Astrocyte of the cerebellum (primary cell): ENCODE data around the gene SPON1.

Experiments
- DNase-seq: peaks from one replicate; pipeline ENCODE4 v3.0.0-alpha.2; 2011; ENCODE audit warnings: low read depth
- H3K4me3 ChIP-seq: 2 replicates; pipeline ENCODE4 v1.5.1; 2011; ENCODE audit warnings: mild to moderate bottlenecking, low read depth, low read length, moderate library complexity
- in situ Hi-C: cut with HindIII; loops from 2 replicates; pipeline ENCODE4 v1.10.0; 2017; ENCODE audit warnings: low sequenced_read_pairs
- TF ChIP-seq, protein P1 (sequence below): IDR thresholded peaks from 2 replicates; pipeline ENCODE4 v1.5.1; 2012; ENCODE audit warnings: low read length, low read depth, moderate library complexity, mild to moderate bottlenecking; ENCODE audit errors: missing control alignments

The SPON1 gene

DNA sequence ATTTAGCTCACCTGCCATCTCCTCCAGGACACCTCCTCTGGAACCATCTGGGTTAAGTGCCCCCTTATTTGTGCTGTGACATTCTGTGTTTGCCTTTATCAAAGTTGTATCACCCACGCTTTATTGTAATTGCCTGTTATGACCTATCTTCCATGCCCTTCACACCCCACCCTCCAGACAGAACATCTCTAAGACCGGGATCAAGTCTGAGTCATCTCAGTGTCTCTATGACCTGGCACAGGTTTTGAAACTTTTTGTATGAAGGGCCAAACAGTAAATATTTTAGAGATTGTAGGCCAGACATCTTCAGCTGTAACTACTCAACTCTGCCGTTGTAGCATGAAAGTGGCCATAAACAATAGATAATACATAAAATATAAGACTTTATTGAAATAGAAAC lies 161.8 kb downstream of the SPON1 start:
- TF ChIP-seq, protein P1, sequence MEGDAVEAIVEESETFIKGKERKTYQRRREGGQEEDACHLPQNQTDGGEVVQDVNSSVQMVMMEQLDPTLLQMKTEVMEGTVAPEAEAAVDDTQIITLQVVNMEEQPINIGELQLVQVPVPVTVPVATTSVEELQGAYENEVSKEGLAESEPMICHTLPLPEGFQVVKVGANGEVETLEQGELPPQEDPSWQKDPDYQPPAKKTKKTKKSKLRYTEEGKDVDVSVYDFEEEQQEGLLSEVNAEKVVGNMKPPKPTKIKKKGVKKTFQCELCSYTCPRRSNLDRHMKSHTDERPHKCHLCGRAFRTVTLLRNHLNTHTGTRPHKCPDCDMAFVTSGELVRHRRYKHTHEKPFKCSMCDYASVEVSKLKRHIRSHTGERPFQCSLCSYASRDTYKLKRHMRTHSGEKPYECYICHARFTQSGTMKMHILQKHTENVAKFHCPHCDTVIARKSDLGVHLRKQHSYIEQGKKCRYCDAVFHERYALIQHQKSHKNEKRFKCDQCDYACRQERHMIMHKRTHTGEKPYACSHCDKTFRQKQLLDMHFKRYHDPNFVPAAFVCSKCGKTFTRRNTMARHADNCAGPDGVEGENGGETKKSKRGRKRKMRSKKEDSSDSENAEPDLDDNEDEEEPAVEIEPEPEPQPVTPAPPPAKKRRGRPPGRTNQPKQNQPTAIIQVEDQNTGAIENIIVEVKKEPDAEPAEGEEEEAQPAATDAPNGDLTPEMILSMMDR = no peak
- no peak overlapping the region for H3K4me3 ChIP-seq
- in situ Hi-C loops = no loop called here
- DNase-seq = no peak

DNA sequence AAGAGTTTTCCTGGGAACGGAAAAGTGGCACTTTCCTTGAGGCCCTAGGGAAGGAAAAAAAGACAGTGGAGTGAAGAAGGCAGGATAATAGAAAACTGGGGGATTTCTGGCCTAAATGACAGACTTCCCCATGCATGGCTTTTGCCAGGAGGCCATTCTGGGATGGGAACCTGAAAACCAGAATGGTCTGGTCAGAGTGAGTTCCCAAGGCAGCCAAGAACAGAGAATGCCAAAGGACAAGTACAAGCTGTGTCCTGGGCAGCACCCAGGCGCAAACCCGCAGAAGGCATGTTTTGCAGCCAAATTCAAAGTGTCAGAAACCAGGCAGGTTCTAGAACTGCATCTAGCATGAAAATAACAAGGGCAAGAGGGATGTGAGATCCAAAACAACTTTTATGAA lies 162.4 kb downstream of the SPON1 start:
- H3K4me3 ChIP-seq = no peak overlapping the region
- in situ Hi-C loops = no loop called here
- DNase-seq = no peak
- TF ChIP-seq, protein P1 = no peak

DNA sequence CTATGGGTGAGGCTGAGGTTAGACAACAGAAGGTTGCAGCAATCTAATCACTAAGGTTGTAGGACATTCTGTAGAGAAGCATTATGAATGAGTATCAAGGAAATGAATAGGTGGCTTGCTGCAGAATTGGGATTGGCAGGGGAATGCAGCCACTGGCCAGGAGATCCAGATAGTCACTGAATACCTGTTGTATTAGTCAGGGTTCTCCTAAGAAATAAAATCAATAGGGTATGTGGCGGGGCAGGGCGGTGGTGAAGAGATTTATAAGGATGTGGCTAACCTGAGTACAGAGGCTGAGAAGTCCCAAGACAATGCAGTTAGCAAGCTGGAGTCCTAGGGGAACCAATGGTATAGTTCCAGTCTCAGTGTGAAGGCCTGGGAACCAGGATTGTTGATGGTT lies 163.0 kb downstream of the SPON1 start:
- no peak for DNase-seq
- in situ Hi-C loops = no loop called here
- H3K4me3 ChIP-seq = no peak overlapping the region
- TF ChIP-seq, protein P1 = no peak

DNA sequence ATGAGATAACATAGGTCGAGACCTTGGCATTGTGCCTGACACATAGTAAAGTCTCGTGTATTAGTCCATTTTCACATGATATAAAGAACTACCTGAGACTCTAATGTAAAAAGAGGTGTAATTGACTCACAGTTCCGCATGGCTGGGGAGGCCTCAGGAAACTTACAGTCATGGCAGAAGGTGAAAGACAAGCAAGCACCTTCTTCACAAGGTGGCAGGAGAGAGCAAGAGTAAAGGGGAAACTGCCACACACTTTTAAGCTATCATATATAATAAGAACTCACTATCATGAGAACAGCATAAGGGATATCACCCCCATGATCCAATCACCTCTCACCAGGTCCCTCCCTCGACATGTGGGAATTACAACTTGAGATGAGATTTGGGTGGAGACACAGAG lies 165.2 kb downstream of the SPON1 start:
- in situ Hi-C loops = no loop called here
- TF ChIP-seq, protein P1 = no peak
- DNase-seq = no peak
- no peak overlapping the region for H3K4me3 ChIP-seq

DNA sequence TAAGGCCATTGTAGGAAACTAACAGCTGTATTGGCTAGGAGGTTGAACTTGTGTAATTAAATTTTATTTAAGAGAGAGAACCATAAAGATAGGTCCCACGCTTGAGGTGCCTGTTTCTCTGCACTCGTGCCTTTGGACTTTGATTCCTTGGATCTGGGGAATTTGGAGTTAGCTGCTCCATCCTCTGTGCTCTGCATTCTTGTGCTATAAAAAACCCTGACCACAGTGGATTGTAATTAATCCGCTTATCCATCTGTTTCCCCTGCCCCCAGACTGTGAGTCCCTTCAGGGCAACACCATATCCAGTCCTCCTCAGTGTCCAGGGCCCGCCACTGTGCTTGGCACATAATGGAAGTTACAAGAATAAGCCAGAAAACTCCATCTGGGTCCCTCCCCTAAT lies 169.8 kb downstream of the SPON1 start:
- DNase-seq = no peak
- H3K4me3 ChIP-seq = no peak overlapping the region
- TF ChIP-seq, protein P1 = no peak
- in situ Hi-C loops = no loop called here

DNA sequence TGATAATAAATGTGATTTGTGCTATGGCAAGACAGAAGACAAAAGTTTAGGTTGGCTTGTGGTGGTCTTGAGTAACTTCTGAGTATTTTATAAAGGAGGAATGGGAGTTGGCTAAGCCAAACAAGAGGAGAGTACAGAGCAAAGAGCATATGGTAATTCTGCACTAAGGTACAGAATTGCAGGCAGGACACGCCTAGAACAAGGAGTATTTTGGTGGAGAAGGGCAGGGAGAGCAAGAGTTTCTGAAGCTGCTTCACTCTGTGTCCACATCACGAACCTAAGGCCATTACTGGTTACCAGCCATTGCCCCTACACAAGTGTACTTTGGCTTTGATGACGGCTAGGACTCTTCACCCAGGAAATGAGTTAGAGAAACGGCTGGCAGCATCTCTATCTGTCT lies 170.9 kb downstream of the SPON1 start:
- in situ Hi-C loops = no loop called here

More for the DNA sequence above, 170.9 kb downstream of the SPON1 start:
- TF ChIP-seq, protein P1 = no peak
- H3K4me3 ChIP-seq = no peak overlapping the region
- no peak for DNase-seq
